Stomach (tissue), 9 donors: ENCODE data around the gene RREB1. TPM values are rescaled to one million over a fixed set of nuclear protein-coding genes. Genes with fewer than 3 reads are reported as not detected.

Source experiments
- DNase-seq, 2 donors: peaks; one replicate each; pipeline versions ENCODE4 v3.0.0 to v3.0.0-alpha.2; 2013 to 2019
- H3K27ac ChIP-seq, 5 donors: fragments of 200-600 bp in 4 of 5; sonication (generic) in 4 of 5; one replicate each; pipeline ENCODE4 v1.5.1; 2013 to 2019; ENCODE audit warnings: mild to moderate bottlenecking in 1 of 5, moderate library complexity in 1 of 5
- H3K27me3 ChIP-seq, 3 donors: fragments of 200-600 bp; sonication (generic); one replicate each; pipeline ENCODE4 v1.5.1; 2017 to 2019; ENCODE audit warnings: mixed run types in 1 of 3
- H3K36me3 ChIP-seq, 4 donors: fragments of 200-600 bp; sonication (generic); 1 replicate in 3 of 4; 2 replicates in 1 of 4; pipeline ENCODE4 v1.5.1; 2016 to 2019
- H3K4me1 ChIP-seq, 4 donors: fragments of 200-600 bp; sonication (generic); one replicate each; pipeline ENCODE4 v1.5.1; 2016 to 2019
- H3K4me3 ChIP-seq, 4 donors: fragments of 200-600 bp; sonication (generic) in 3 of 4; one replicate each; pipeline ENCODE4 v1.5.1; 2016 to 2019; ENCODE audit warnings: mild to moderate bottlenecking in 1 of 4
- H3K9me3 ChIP-seq, 4 donors: fragments of 200-600 bp; sonication (generic); one replicate each; pipeline ENCODE4 v1.5.1; 2016 to 2019
- CTCF ChIP-seq, 7 experiments: fragments of 450-650 bp in 4 of 7; fragments of 200-600 bp in 3 of 7; sonication (generic) in 3 of 7; IDR thresholded peaks; one replicate each; pipeline ENCODE4 v1.5.1; 2016 to 2019; ENCODE audit warnings: antibody characterized with exemption in 7 of 7, control low read depth in 2 of 7, mild to moderate bottlenecking in 1 of 7
- EP300 ChIP-seq: sonication (generic); formaldehyde crosslinking; IDR thresholded peaks from one replicate; pipeline ENCODE4 v1.6.1; 2017; ENCODE audit warnings: antibody characterized with exemption
- POLR2A ChIP-seq, 4 donors: fragments of 450-650 bp; IDR thresholded peaks; one replicate each; pipeline ENCODE4 v1.6.1; 2016; ENCODE audit warnings: antibody characterized with exemption in 4 of 4, control low read depth in 2 of 4, mild to moderate bottlenecking in 1 of 4, moderate library complexity in 1 of 4
- POLR2AphosphoS5 ChIP-seq, 3 donors: sonication (generic); formaldehyde crosslinking; IDR thresholded peaks; one replicate each; pipeline ENCODE4 v1.6.1; 2016; ENCODE audit warnings: antibody characterized with exemption in 3 of 3
- WGBS, 5 donors: extraction: QIAGEN DNeasy Blood & Tissue Kit in 3 of 5; methylation state at CpG; one replicate each; pipeline versions ENCODE4 v1.1.5 to v1.1.7; 2013 to 2018; 5-methylcytosine and 5-hydroxymethylcytosine counted together
- intact Hi-C: fragments of 100-400 bp; cut with DNase I; formaldehyde crosslinking; loops from one replicate; pipeline ENCODE4 v1.15.1; 2023; ENCODE audit warnings: low total_unique reads
- polyA plus RNA-seq, 3 donors: library from polyadenylated mRNA; stranded (reverse); fragments of 200-250 nt; gene quantifications; one replicate each; pipeline ENCODE4 v1.2.3, GENCODE V29; 2013
- total RNA-seq, 5 donors: library from RNA; depleted of rRNA; stranded (reverse); fragments of >200 nt; gene quantifications; one replicate each; pipeline versions ENCODE4 v1.1.0 to v1.2.3, GENCODE V29; 2014 to 2016
- donor health status: healthy with polysubstance abuse.
- donor health status: Bipolar disorder and iron deficiency.
- donor health status: healthy.

RREB1 gene
- total and polyA plus RNA-seq, 8 donors = 4.0 to 125 (median 45.3) TPM

DNA sequence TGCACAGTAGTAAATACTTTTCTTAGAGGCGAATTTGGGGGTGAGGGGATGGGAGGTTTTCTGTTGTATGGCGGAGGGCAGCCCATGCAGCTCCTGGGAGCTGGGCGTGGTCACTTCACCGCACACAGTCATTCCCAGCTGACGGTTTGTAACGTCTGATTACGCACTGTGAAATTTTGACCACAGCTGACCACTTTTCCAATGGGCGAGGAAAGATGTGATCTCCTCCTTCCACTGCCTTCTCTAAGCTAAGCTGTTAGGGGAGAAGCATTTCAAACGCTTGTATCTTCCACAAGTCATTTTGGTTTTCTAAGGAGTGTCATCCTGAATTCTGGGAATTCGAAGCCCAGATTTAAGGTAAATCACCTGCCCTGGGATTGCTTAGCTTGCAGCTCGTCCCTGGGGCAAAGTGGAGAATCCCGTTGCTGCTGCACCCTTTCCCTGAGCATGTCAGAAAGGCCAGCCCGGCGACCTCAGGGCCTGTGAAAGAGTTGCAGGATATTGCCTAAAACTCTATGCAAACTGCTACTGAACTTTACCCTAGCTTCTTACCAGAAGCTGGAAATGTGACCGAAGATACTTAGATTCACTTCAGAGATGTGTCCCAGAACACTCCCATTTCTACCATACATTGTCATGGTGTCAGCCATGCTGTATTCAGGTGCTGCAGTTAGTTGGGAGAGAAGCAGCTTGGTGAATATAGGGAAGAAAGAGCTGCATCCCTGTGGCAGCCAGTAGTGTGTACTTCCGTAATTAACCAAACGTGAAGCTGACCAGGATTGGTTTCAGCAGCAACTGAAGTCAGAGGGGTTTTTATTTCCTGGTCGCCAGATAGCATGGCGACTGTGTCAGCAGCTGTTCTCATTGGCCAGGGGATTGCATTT, 58.9 kb downstream of the RREB1 start:
- Histone ChIP-seq H3K9me3 (no peaks in the 10 kb centered on the region), H3K4me1 (peaks cover 96 to 100% (median 99%) of the 10 kb centered on the region in 4 donors), H3K27me3 (no peaks in the 10 kb centered on the region), H3K36me3 (no peaks in the 10 kb centered on the region), H3K4me3 (no peak overlapping the region), H3K27ac (peak overlapping the region; percentile 58 to 85 (median 80))
- DNase-seq = no peak
- intact Hi-C loops = no loop called here
- 29 to 46% (median 35%) methylated on average over 19 of the region's 19 CpGs for WGBS, 5 donors
- TF ChIP-seq POLR2AphosphoS5 (IDR thresholded peaks at IDR 0.05) = peak in 1 of 3 donors; percentile 6
- no peak for TF ChIP-seq CTCF (IDR thresholded peaks at IDR 0.05)
- TF ChIP-seq POLR2A (IDR thresholded peaks at IDR 0.05) = no peak
- TF ChIP-seq EP300 = no peak

- intact Hi-C loops = no loop called here
- DNase-seq = peak in 1 of 2 donors; percentile 56
- no peaks in the 10 kb centered on the region for H3K36me3 ChIP-seq
- H3K4me3 ChIP-seq = no peak overlapping the region
- no peaks in the 10 kb centered on the region for H3K27me3 ChIP-seq
- peak overlapping the region; percentile 64 to 85 (median 76) for H3K27ac ChIP-seq
- H3K9me3 ChIP-seq = no peaks in the 10 kb centered on the region
- TF ChIP-seq POLR2A (IDR thresholded peaks at IDR 0.05) = no peak
- TF ChIP-seq POLR2AphosphoS5 (IDR thresholded peaks at IDR 0.05) = peak in 1 of 3 donors; percentile 3
- WGBS, 5 donors = 35 to 67% (median 57%) methylated on average over 3 of the region's 3 CpGs
- peaks cover 78 to 100% (median 91%) of the 10 kb centered on the region in 4 donors for H3K4me1 ChIP-seq
Measured at GRCh38 chr6:7169296-7169721, 61.5 kb downstream of the RREB1 start.

DNA sequence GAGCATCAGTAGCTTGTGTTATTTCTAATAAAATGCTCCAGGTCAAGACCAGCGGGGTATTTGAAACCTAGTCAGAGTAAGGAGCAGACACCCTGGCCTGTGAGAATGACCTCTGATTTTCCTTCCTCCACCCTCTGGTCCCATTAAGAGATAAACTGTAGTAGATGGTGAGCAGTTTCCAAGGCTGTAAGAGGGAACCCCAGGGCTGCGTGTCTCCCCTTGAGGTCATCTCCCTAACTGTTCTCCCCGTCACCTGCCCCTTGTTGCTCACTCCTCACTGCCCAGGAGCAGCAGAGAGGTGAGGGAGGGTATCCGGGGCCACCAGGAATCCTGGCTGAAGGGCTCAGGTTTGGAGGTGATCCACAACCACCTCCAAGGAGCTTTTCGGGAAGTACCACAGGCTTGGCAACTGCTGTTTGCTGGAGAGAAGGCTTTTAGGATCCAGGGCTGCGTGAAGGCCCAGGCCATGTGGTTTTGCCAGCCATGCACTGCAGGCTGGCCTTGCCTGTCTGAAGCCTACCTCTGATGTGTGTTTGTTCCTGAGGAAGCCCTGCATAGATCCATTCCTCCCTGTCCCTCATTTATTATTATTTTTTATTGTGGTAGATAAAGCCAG, 62.5 kb downstream of the RREB1 start:
- Histone ChIP-seq H3K9me3 (no peaks in the 10 kb centered on the region), H3K27me3 (no peaks in the 10 kb centered on the region), H3K4me1 (peaks cover 72 to 100% (median 85%) of the 10 kb centered on the region in 4 donors), H3K27ac (peak overlapping the region; percentile 10 to 85 (median 76)), H3K4me3 (no peak overlapping the region), H3K36me3 (no peaks in the 10 kb centered on the region)
- no peak for TF ChIP-seq EP300
- no peak for TF ChIP-seq CTCF (IDR thresholded peaks at IDR 0.05)
- no peak for TF ChIP-seq POLR2AphosphoS5 (IDR thresholded peaks at IDR 0.05)
- no peak for TF ChIP-seq POLR2A (IDR thresholded peaks at IDR 0.05)
- intact Hi-C loops = no loop called here
- WGBS, 5 donors = 56 to 82% (median 71%) methylated on average over 4 to 6 of the region's 6 CpGs
- no peak for DNase-seq

GRCh38 chr6:7171119-7171518, 63.4 kb downstream of the RREB1 start:
- peak overlapping the region; percentile 20 to 85 (median 76) for H3K27ac ChIP-seq
- H3K36me3 ChIP-seq = no peaks in the 10 kb centered on the region
- no peaks in the 10 kb centered on the region for H3K27me3 ChIP-seq
- peak; percentile 62 to 77 for DNase-seq
- H3K9me3 ChIP-seq = no peaks in the 10 kb centered on the region
- WGBS, 5 donors = 43 to 69% (median 49%) methylated on average over 10 of the region's 10 CpGs
- H3K4me3 ChIP-seq = no peak overlapping the region
- peaks cover 64 to 100% (median 82%) of the 10 kb centered on the region in 4 donors for H3K4me1 ChIP-seq
- intact Hi-C loops = no loop called here
- TF ChIP-seq CTCF (IDR thresholded peaks at IDR 0.05) (no peak), POLR2AphosphoS5 (IDR thresholded peaks at IDR 0.05) (peak in 2 of 3 donors; percentile 50 to 60), EP300 (no peak), POLR2A (IDR thresholded peaks at IDR 0.05) (no peak)
